CD4-positive, alpha-beta T cell treated with Interleukin-21 for 1 hour (primary cell): ENCODE results near the gene FMNL2.
A peak's percentile ranks its signal among the peaks of the same experiment; 100 is the strongest.

Experiments used
- DNase-seq: peaks from one replicate; pipeline ENCODE4 v3.0.0-alpha.2; 2020

FMNL2 gene

DNA sequence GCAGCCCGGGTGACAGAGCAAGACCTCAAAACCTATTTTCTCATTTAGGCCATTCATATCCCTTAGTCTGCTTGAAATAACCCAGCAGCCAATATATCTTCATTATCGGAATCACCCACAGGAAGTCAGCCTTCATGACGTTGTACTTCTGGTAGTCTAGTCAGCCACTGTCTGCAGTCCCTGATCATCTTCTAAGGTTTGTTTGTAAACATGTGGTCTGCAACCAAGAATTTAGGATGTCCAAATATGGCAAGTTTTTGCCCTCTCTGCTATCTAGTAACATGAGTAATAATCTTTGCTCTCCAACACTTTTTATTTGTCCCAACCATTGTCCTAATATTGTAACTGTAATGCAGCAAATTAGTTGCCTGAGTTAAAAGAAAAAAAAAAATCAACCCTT lies 289.8 kb downstream of the FMNL2 start:
- no peak for DNase-seq

DNA sequence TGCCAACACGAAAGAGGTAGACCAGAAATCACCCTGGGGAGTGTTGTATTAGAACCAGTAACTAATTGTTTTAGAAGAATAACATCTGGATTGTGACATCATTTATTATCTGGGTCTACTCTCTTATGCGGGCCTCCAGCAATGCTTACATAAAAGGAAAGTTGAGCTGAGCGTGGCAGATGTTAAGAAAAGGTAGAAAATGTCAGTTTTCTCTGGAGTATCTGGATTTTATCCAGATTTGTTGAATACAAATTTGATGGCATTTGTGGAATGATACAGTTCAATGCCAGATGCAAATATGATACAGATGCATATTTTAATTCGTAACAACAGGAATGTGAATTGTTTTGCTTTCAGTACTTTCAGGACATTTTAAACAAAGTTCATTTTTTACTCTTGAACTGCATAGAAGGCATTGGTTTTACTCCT lies 292.0 kb downstream of the FMNL2 start:
- DNase-seq, result no peak

- DNase-seq, result no peak
Observed at GRCh38 chr2:152627351-152627957, 292.5 kb downstream of the FMNL2 start.

GRCh38 chr2:152629202-152629601 lies 294.2 kb downstream of the FMNL2 start:
- no peak for DNase-seq

DNA sequence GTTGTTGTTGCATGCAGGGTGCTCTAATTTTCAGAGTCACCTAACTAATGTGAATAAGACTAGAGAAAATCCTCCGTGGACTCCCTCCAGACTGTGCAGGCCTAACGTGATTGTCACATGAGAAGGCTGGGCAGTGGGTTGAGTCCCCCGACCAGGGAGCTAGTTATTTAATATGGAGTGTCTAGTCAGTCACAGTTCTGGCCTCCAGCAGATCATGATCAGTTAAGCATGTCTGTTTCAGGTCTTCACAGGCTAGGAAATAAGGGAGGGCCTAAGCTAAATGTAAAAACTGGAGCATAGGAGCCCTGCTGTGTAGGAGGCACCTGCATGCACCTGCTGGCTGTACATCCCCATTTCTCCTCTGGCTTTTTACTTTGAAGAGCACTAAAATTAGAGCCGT lies 295.5 kb downstream of the FMNL2 start:
- DNase-seq, result no peak

- DNase-seq, result no peak
Observed at GRCh38 chr2:152632736-152633135, 297.8 kb downstream of the FMNL2 start.

DNA sequence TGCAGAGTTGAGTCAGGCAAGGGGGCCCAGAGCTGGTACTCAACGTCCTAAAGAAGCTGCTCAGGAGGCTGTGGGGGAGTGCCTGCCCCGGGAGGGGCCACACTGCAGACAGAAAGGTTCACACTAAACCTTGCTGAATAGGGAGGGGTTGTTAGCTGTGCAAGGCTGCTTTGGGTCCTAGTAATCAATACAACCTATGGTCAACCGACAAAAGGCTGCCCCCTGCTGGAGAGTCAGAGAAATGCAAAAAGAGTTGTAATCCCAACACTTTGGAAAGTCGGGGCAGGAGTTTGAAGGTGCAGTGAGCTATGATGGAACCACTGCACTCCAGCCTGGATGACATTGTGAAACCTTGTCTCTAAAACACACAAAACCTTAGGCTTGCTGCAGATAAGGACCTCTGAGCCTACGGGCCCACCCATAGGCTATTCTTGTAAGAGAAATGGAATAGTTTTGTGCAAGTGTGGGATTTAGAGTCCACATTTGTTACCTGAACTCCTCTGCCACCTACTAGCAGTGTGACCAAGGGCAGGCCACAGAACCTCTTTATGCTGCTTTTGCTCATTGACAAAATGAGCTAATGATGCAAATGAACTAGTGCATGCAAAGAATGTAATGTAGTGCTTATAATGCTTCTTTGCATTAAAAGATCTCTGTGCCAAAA lies 300.8 kb downstream of the FMNL2 start:
- DNase-seq, result peak; percentile 67

DNA sequence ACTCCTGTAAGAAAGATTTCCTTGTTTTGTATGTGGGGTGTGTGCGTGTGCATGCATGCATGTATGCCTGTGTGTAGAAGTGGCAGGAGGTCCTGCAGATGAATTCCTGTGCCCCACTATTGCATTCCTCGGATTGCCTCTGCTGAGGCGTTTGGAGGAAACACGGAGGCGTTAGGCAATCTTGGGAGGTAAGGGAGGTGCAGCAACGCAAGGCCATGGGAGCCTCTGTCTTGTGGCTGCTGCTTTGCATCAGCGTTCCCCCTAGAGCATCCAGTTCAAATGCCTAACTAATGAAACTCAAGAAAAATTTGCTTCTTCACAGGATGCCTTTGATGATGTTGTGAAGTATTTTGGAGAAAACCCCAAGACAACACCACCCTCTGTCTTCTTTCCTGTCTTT lies 302.3 kb downstream of the FMNL2 start:
- DNase-seq, result no peak

- DNase-seq, result no peak
Observed at GRCh38 chr2:152638056-152638455, 303.1 kb downstream of the FMNL2 start.

DNA sequence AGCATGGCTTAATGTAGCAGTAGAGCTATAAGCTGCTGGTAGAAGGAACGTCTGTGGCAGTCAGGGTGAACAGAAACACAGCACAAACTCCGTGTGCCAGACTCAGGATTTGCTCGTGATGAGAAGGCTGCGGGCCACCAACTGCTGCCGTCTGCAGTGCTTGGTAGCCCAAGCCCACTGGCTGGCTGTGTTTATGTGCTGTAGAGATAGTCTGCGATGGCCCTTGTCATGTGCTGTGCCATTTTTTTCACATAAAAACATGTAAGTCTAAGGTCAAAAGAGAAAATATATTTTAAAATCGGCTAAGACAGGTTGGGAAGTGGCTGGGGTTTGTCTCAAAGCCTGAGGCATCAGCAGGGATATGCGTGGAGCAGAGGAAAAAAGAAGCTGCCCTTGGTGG lies 303.6 kb downstream of the FMNL2 start:
- DNase-seq, result no peak

DNA sequence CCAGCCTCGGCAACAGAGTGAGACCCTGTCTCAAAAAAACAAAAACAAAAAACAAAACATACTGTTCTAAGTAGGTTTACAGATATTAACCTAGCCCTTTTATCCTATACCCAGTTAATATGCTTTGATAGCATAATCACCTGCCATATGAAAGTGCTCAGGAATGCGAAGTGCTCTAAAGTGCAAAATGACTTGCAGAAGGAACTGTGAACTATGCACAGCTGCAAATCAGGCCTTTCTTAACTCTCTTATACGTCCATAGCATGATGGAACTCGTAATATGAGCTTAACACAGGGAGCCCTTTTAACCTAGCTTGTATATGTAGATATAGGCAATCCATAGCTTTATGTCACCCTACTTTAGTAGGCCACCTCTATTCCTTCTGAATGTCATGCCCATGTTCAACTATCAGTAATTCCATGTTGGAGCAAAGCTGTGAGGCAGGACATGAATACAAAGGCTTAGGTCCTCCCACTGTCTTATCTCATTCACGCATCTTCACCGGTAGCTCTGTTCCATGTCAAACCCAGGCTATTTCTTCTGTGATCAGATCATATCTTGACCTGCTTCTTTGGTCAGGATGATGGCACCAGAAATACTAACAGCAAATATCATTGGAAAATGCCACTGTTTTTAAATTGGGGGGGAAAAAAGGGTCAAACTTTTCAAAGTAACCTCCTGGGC lies 309.4 kb downstream of the FMNL2 start:
- DNase-seq, result no peak

DNA sequence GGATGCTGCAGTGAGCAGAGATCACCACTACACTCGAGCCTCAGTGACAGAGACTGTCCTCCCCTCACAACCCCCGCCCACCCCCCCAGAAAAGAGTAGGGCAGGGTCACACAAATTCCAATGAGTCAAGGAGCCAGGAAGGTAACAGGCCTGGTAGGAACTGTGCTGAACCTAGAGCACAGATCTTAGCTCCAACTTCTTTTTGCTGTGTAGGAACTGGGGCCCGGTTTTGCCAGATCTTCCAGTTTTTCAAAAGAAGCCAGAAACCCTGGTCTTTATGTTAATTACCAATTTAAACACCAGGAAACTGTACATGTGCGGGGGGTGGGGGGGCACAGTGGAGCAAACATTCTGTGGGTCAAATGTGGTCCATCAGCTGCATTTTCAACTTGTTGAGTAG lies 311.3 kb downstream of the FMNL2 start:
- DNase-seq, result no peak

- DNase-seq, result no peak
Observed at GRCh38 chr2:152646775-152647174, 311.8 kb downstream of the FMNL2 start.

DNA sequence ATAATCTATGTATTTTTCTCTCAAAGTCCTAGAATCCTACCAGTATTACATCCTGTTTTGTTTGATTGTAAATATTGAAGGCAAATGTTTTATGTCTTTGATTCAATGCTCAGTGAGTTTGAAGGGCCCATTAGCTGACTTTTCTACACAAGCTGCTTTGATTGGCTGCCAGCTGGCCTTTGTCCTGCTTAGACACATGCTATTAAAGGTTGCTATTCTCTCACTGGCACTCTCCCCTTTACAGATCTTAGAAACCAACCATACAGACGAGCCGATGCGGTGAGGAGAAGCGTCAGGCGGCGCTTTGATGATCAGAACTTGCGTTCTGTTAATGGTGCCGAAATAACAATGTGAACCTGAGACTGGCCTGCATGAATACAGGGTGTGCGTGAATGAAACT lies 312.6 kb downstream of the FMNL2 start:
- DNase-seq, result no peak

DNA sequence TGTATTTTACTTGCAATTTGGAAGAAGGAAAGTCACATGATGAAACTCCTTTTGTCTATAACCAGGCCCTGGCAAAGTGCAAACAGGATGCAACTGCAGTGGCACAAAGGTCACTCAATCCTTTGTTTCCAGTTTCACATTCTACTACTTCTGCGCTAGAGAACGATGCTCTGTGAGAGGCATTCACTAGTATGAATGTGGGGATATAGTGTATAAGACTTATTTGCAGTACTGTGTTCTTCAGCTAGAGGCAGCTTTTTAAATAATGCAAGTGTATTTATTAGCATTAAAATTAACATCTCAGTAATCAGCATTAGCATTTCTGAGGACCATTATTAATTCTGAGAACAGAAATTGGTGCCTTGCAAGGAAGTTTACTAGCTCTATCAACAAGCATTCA lies 313.4 kb downstream of the FMNL2 start:
- DNase-seq, result no peak

GRCh38 chr2:152649997-152650396 lies 315.0 kb downstream of the FMNL2 start:
- no peak for DNase-seq

- no peak for DNase-seq
Observed at GRCh38 chr2:152650768-152651371, 315.9 kb downstream of the FMNL2 start.

DNA sequence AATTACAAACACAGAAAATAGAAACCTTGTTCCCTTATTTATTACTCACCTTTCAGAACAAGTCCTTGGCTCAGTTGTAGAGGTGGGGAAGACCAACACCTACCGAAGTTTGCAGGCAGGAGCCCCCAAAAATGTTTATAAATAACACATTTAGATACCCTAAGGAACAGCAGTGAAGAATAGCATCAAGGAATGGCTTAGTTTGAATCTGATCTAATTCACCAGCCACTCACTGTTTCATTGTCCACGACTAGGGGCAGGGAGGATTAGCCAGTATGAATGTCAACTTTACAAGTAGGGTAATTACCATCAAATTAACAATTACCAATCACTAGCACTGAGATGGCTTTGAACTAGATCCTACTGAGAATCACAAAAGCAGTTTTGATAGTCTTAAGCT lies 316.9 kb downstream of the FMNL2 start:
- no peak for DNase-seq

GRCh38 chr2:152655880-152656279 lies 320.9 kb downstream of the FMNL2 start:
- DNase-seq, result no peak

GRCh38 chr2:152657043-152657442 lies 322.1 kb downstream of the FMNL2 start:
- no peak for DNase-seq

DNA sequence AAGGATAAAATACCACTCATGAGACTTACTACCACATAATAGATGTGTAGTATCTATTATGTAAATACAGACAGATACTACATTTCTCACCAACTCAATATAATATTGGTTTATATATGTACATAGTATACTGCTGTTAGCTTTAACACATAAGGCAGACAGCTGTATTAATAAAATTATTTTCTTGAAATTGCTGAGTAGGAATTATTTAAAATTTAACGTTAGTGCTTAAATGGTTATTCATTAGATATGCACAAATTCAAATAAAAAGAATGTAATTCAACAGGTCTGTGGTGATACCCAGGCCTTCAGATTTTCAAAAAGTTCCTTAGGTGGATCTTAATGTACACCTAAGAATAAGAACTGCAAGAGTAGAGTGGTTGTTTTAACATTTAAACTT lies 323.2 kb downstream of the FMNL2 start:
- DNase-seq, result no peak

- no peak for DNase-seq
Observed at GRCh38 chr2:152661076-152661475, 326.1 kb downstream of the FMNL2 start.

DNA sequence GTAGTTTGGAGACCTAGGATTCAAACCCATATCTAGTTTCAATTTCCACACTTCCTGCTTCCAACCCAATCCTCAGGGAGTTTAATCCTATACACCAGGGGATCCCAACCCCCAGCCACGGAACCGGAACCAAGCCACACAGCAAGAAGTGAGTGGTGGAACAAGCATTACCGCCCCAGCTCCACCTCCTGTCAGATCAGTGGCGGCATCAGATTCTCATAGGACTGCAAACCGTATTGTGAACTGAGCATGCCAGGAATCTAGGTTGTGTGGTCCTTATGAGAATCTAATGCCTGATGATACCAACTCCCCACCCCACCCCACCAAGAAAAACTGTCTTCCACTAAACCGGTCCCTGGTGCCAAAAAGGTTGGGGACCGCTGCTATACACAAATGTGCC lies 329.8 kb downstream of the FMNL2 start:
- DNase-seq, result no peak

- no peak for DNase-seq
Observed at GRCh38 chr2:152674334-152674733, 339.4 kb downstream of the FMNL2 start.
